GM13976 (cell line): Measurements from ENCODE around the gene ZMYND11.

Source experiments
- DNase-seq: peaks from one replicate; pipeline ENCODE4 v3.0.0; 2012; ENCODE audit warnings: low spot score
- CTCF ChIP-seq: IDR thresholded peaks from 2 replicates; pipeline ENCODE4 v1.5.1; 2012; ENCODE audit warnings: borderline replicate concordance, mild to moderate bottlenecking; ENCODE audit not compliant: insufficient read depth; ENCODE audit errors: extremely low read depth, missing control alignments, control extremely low read depth
- in situ Hi-C: fragments of 300-500 bp; cut with MboI; formaldehyde crosslinking; loops from one replicate; pipeline ENCODE4 v1.12.0; 2022; ENCODE audit warnings: low sequenced_read_pairs, mixed read lengths, inconsistent platforms; ENCODE audit not compliant: unreplicated experiment

ZMYND11 gene

GRCh38 chr10:91313-91712, 43.9 kb upstream of the ZMYND11 start:
- TF ChIP-seq CTCF: no peak
- DNase-seq: no peak
- in situ Hi-C loops: no loop called here

- in situ Hi-C loops: no loop called here
- TF ChIP-seq CTCF: no peak
- DNase-seq: no peak
Measured at GRCh38 chr10:92153-92552, 43.1 kb upstream of the ZMYND11 start.

- TF ChIP-seq CTCF: no peak
- DNase-seq: no peak
- in situ Hi-C loops: no loop called here
Measured at GRCh38 chr10:92846-93245, 42.4 kb upstream of the ZMYND11 start.

DNA sequence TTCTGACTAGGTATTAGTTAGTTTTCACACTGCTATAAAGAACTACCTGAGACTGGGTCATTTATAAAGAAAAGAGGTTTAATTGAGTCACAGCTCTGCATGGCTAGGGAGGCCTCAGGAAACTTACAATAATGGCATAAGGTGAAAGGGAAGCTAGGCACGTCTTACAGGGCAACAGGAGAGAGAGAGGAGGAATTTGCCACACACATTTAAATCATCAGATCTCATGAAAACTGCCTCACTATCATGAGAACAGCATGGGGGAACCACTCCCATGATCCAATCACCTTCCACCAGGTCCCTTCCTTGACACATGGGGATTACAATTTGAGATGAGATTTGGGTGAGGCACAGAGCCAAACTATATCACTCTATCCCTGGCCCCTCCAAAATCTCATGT, 40.6 kb upstream of the ZMYND11 start:
- in situ Hi-C loops: no loop called here
- no peak for DNase-seq
- TF ChIP-seq CTCF: no peak

DNA sequence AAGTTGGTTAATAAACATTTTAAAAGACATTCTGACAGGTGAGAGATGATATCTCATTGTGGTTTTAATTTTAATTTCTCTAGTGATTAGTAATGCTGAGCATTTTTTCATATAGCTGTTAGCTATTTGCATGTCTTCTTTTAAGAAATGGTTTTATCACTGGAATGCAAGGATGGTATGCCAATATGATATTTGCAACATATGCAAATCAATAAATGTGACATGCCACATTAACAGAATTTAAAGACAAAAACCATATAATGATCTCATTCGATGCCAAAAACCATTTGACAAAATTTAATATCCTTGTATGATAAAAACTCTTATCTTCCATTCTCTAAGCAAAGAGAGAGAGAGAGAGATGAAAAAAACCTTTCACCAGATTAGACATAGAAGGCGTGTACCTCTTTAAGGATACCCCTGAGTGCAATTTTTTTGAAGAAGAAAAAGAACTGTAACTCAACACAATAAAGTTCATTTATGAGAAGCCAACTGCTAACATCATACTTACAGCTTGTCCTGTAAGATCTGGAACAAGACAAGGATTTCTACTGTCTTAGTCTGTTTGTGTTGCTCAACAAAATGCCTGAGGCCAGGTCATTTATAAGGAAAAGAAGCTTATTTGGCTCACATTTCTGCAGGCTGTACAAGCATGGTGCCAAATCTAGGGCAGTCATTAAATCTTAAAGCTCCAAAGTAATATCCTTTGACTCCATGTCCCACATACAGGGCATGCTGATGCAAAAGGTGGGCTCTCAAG, 39.7 kb upstream of the ZMYND11 start:
- TF ChIP-seq CTCF: no peak
- DNase-seq: no peak
- in situ Hi-C loops: no loop called here

DNA sequence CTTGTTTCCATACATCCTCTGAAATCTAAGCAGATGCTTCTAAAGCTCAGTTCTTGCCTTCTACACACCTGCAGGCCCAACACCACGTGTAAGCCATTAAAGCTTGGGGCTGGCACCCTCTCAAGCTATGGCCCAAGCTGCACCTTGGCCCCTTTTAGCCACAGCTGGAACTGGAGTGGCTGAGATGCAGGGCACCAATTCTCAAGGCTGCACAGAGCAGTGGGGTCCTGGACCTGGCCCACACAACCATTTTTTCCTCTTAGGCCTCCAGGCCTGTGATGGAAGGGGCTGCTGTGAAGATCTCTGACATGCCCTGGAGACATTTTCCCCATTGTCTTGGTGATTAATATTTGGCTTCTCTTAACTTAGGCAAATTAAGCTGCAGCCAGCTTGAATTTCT, 38.8 kb upstream of the ZMYND11 start:
- DNase-seq: no peak
- in situ Hi-C loops: no loop called here
- TF ChIP-seq CTCF: no peak
